GM21786 (cell line): ENCODE measurements around the gene CHL1.
A peak's percentile ranks its signal among the peaks of the same experiment; 100 is the strongest.

Experiments
- ATAC-seq: cut with Tn5 transposase; IDR thresholded peaks from one replicate; pipeline ENCODE4 v1.9.1; 2021; ENCODE audit not compliant: unreplicated experiment

Gene CHL1

DNA sequence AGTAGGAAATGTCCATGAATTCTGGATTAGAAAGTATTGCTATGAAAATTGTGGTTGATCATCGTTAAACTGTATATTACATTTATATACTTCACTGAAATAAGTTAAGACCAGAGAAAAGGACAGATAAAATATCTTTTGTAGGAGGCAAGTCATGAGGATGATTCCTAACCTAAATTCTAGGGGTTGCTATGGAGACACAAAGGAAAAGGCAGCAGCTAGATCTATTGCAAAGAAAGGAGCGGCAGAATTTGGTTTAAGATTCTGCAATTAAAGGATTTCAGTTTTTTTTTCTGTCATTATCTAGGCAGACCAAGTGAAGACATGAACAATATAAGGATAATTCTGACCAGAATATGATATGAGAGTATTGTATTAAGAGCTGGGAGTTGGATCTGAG lies 136.1 kb downstream of the CHL1 start:
- ATAC-seq: no peak

DNA sequence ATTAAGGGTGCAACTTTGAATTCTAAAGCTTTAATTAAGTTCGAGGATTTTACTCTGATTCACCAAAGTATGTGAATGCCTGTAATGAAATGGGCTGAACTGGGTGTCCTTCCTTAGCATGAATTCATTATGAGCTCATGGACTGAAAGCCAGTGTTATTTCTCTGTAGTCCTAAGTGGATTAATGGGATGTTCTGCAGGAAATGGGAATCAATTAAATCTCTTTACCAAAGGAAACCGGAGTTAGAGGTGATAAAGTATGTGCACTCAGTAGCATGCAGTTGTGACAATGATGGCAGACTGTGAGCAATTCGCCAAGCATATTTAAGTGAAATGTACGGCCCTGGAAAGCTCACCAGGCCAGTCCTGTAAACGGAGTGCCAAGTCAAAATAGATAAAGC lies 138.7 kb downstream of the CHL1 start:
- no peak for ATAC-seq

DNA sequence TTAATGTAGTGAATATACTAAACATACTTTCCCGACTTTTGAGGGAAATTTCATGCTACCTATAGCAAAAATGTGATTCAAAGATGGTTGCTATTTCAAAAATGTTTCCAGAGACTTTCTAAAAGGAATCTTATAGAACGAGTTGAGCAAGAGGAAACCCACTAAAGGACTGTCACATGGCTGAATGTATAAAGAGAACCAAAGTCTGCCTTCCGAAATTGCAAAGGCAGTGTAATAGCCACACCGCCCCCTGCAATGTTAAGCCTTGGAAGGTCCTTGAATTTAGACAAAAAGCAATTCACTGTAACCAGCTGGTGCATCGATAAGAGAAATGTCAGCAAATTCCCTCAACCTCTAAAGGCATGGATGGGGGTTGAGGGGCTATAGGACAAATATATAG lies 142.8 kb downstream of the CHL1 start:
- ATAC-seq: no peak

DNA sequence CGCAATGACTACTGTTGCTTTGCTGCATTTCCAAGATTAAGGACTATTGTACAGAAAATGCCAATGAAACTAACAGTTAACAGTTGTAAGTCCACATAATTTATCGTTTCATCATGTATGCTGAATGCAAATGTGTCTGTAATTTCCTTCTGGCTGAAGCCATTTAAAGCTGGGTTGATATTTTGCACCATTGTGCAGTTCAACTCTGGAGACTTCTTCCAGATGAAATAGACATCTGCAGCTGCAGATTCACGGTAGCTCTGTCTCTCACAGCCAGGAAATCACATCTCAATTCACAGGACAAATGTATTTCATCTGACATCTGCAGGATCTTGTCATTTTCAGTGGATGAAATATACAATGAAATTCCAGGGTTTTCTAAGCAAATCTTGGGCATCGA lies 145.4 kb downstream of the CHL1 start:
- no peak for ATAC-seq

DNA sequence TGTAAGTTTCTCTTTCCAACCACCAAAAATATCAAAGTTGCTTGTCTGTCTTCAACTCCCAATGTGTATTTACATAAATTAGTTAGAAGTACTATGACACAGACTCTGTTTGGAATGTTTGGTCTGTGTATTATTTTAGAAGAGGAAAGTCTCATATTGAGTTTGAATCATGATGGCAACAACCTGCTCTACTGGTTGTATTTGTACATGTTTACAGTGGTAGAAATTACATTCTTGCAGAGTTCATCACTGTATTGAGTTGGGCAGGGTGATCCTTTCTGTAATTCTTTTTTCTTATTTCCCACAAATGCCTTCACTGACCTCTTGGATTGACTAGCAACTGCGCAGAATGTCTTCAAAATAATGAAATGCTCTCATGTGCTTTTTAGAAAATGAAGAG lies 149.6 kb downstream of the CHL1 start:
- ATAC-seq: no peak

DNA sequence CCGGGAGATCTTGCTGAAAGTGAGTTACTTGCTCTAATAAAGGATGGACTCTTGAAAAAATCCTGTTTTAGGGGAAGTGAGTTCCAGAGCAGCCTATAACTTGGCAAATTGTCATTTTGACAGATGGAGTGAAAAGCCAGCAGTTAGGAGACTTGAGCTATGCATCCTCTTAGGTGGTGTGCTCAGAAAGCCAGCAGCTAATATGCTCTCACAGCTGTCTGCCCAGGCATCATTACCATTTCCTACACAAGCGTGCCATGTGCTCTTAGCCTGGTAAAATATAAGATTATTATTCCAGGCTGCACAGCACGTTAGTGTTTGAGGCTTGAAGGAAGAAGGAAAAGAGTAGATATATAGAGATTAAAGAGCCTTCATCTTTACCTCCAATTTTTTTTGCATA lies 151.0 kb downstream of the CHL1 start:
- no peak for ATAC-seq

DNA sequence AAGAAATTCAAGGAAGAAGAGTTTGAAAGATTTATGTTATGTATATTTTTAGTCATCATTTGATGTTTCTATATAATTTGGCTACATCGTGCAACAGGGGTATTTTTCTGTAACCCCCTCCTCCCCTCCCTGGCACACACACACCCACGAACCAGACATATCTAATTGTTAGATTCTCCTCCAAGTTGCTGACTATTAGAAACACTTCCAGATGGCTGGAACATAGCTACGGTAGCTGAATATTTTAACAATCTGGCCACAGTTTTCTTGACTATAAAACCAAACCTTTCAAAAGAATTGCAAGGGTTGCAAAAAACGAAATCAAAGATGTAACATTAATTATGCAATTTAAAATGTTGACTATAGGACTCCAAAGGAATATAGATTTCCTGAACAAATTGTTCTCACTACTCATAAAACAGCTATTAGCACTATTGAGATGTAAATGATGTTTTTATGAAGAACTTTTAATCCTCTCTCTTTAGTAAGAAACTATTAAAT lies 154.4 kb downstream of the CHL1 start:
- ATAC-seq: no peak

DNA sequence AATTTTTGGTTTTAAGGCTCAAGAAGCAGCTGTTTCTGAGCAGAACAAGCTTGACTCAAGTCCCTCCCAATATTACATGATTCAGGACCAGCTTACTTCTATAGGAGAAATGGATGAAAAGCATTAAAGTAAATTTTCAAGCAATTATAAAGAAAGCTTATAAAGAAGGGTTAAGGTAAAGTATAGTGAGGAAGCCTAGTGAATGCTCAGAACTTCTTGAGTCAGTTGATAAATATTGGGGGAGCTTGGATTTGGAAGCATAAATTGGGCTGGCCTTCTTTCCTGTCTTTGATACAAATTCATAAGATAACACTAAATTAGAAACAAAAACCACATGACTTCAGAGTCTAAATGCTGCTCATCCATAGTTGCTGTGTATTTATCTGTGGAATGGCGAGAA lies 156.0 kb downstream of the CHL1 start:
- ATAC-seq: no peak

DNA sequence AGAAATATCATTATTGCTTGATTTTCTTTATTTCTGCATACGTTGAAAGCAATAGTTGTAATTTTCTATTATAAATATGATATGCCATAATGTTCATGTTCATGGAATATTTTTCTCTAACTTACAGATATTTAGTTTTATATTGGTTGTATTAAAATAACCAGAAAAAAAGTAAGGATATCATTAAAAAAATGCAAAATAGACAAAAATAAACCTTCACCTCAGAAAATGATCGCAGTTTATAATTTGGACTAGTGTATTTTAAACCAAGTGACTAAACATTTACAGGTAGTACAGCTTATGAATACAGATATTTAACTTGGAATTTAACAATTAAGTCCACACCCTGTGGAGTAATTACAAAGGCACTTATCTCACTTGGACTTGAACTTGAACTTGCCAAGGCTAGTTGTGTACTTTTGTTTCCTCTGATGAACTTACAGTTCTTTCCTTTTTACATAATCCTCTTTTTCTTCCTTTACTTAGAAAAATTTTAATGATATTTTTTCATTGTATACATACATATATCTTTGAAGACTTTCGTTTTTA lies 156.7 kb downstream of the CHL1 start:
- no peak for ATAC-seq

DNA sequence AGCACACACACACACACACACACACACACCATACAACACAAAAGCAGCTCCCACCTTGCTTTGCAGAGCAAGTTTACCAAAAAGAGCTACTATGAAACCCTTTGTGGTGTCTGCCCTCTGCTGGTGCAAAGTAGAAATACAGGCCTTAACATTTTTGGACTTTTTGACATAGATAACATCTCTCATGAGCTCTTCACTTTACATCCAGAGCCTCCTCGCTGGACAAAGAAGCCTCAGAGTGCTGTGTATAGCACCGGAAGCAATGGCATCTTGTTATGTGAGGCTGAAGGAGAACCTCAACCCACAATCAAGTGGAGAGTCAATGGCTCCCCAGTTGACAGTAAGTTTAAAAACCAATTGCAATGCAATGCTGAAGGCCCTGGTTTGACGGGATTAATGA lies 157.9 kb downstream of the CHL1 start:
- peak; percentile 69 for ATAC-seq

DNA sequence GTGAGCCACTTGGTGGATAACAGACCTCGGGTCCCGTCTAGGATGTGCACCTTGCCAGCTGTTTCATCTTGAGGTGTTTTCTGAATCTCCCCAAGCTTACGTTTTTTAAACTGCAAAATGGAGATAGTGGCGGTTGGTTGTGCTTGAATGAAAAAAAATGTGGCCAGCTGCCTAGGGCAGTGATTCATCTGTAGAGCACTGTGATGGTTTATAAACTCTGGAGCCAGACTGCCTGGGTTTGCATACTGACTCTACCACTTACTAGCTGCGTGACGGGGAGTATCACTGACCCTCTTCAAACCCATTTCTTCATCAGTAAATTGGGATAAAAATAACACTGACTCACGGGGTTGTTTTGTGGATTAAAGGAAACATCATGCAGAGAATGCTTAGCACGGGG lies 159.1 kb downstream of the CHL1 start:
- no peak for ATAC-seq

DNA sequence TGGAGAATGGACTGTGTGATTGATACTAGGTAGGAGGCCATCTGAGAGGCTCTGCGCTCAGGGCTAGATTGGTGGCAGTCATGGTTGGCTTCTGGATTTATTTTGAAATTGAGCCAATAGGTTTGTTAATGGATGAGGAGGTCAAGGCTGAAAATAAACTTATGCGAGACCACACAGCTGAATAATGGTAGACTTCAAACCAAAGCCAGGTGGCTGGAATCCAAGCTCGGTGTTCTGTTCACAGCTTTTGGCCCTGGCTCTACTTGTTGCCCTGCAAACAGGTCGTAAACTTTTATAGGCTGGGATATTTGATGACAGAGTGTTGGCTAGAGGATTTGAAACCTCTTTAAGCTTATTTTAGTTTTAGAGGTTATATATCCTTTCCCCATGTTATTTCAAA lies 160.4 kb downstream of the CHL1 start:
- ATAC-seq: no peak

DNA sequence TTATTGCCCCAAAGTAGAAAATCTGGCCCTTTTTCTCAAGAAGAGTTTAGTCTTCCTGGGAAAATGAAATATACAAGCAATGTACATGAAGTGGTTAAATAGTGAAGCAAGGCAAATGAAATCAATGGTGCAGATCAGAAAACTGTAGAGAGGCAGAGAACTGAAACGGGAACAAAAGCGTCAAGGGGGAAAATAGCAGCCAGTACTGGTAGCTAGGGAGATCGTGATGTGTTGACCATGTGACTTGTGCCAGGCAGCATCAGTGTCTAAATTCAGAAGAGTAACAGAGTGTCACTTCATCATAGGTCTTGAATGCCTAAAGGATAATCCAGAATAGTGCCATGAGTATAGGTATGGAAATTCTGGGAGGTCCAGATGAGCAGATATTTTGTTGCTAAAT lies 163.1 kb downstream of the CHL1 start:
- ATAC-seq: peak; percentile 75

DNA sequence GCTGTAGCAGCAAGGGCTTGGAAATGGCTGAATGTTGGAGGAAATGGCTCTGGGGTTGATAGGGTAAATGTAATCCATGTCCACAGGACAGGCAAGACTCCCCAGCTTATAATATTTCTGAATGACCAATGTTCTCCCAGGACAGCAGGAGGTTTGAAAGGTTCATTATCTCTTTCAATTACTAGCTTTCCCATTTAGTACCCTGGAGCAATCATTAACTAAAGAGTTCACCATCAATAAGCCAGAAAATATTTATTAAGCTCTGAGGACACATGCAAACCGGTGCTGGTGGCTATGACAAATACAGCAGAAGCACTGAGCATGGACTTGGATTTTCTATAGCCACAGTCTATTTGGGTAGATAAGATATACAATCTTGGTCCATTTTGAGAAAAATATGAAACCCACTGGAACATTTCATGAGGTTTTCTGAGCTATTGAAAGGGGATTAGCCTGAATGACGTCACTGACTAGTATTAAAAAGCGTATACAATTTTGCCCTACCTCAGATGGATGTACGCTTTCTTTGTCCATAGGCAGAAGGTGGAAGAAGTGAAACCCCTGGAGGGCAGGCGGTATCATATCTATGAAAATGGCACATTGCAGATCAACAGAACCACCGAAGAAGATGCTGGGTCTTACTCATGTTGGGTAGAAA lies 166.2 kb downstream of the CHL1 start:
- ATAC-seq: no peak

DNA sequence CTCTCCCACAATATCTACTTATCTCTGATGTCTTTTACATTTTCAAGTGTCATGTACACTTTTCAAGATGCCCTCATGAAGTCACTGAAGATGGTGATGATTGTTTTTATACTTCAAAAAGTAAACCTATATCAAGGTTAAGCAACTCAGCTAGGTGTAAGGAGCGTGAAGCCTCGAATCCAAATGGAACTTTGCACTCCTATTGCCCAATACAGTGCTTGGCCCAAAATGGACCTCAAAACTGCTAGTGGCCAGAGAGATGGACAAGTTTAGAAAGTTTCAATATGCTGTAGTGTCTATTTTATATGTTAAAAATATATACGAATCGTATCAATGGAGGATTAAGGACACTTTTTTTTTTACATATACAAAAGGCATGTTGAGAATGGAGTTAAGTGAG lies 167.7 kb downstream of the CHL1 start:
- ATAC-seq: no peak

DNA sequence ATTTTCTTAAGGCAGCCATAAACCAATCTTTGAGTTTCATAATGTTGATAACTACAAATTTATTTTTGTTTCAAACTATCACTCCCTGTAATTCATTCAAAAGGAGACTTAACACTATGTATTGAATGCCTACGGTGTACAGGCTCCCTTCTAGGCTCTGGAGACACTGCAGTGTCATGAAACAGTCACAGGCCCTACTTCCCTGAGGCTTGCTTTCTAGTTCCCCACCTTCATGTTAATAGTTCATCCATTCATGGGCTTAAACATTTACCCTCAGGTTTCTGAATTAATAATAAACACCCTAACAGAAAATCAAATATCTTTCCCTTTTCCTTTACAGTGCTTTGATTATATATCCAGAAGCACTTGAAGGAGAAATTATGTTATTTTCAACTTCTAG lies 168.7 kb downstream of the CHL1 start:
- peak; percentile 77 for ATAC-seq

DNA sequence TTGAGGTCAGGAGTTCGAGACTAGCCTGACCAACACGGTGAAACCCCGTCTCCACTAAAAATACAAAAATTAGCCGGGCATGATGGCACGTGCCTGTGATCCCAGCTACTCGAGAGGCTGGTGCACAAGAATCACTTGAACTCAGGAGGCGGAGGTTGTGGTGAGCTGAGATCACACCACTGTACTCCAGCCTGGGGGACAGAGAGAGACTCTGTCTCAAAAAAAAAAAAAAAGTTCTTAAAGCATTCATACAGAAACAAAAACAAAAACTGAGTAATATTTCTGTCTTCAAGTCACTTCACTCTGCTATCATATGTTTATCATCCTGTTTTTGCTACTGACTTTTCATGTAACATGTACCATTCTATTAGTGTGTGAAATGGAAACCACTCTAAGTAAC lies 169.7 kb downstream of the CHL1 start:
- peak; percentile 64 for ATAC-seq

DNA sequence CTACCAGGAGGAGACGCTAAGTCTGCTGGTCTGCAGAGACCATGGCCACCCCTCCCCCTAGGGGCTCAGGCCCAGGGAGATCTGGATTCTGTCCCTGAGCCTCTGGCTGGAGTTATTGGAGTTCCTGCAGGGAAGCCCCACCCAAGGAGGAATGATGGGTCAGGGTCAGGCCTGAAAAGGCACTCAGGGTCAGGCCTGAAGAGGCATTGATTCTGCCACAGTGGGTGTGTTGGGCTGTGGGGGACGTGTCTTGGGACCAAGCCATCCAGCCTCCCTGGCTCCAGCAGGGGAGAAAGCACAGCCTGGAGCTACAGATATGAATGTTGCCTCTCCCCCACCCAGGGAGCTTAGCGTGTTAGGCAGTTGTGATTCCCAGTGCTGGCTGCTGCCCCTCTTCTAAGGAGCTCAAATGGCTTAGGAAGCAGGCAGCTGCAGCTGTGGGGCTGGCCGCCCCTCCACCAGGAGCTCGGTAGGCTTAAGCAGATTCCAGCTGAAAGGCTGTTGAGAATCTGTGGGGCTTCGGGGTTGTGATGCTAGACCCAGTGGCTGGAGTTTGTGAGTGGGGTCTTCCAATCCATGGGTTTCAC lies 176.7 kb downstream of the CHL1 start:
- no peak for ATAC-seq

DNA sequence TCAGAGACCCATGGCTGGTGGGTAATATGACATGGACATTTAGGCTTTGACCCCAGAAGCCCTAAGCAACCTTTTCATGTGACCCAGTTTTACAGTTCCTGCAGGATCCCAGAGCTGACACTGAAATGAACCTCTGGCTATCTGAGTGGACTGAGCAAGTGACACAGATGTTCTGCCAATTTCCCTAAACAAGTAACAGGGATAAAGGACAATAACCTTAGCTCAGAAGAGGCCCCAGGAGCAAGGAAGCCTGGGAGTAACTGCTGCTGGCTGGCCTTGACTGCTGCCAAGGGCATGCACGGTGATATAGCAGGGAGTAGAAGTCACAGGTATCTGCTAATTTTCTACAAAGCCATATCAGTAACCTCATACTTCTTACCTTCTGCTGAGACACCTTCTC lies 177.9 kb downstream of the CHL1 start:
- no peak for ATAC-seq

DNA sequence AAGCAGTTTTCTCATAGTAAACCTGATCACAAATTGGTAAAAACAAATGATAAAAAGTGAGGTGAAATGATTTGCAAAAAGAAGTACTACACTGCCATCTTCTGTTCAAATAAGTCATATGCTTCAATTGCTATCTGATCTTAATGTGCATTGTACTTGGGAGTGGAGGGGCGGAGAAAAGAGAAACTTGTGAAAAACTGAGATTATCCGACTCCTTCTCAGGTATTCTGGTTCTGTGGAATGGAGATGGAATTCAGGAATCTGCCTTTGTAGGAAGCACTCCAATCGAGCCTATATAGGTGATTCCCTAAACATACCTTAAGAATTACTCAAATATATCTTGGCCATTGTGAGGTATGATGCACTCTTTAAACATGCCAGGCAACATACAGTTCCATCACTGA lies 180.6 kb downstream of the CHL1 start:
- peak; percentile 72 for ATAC-seq

DNA sequence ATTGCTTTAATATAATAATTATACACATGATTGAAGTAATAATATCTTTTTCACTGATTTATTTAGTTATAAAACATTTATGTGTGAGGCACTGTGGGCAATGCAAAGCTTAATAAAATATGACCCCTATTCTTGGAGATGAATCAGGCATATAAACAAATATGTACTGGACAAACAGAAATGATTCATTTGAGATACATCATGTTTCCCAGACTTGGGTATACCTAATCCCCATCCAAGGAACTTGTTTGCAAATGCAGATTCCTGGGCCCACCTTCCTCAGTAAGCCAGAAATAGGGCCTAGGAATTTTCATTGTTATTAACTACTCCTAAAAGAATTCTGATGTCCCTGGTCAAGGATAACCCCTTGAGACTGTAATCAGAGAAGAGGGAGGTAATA lies 184.2 kb downstream of the CHL1 start:
- ATAC-seq: no peak

DNA sequence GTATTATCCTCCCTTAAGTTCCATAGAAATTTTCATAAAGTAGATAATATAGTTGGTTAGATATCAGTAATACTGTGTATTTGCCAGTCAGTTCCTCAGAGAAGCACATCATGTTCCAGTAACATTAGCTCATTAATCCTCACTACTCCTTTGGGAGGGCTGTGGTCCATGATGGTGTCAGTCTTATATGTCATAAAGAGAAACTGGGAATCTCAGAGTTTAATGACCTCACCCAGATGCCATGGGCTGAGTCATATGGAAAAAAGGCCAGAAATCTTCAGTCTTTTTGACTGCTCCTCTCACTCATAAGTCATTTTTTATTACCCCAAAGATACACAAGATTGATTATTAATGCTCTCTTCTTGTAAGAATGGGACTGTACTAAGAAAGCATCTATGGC lies 188.6 kb downstream of the CHL1 start:
- no peak for ATAC-seq

DNA sequence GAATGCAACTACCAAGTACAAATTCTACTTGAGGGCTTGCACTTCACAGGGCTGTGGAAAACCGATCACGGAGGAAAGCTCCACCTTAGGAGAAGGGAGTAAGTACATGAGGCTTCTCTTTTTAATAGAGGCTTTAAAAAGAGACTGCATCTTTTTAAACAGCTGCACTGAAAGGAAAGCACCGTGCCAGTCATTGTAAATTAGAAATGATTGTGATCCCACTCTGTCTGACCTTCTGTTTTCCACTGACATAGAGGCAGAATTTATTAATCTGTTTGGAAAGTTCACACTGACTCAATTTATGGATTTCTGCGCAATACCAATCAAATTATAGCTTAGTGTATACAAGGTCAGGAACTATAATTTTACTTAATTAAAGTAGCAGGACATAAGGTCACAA lies 198.2 kb downstream of the CHL1 start:
- ATAC-seq: no peak
